CD4-positive, alpha-beta T cell treated with Interleukin-15 for 1 hour (primary cell): ENCODE measurements around the gene TXK.

Source experiments
- DNase-seq: peaks from one replicate; pipeline ENCODE4 v3.0.0-alpha.2; 2020

The TXK gene

GRCh38 chr4:48133669-48134068 lies 381 bp downstream of the TXK start:
- no peak for DNase-seq

GRCh38 chr4:48131736-48132135 lies 2.3 kb downstream of the TXK start:
- DNase-seq = no peak

- DNase-seq = no peak
Measured at GRCh38 chr4:48130100-48130499, 4.0 kb downstream of the TXK start.

DNA sequence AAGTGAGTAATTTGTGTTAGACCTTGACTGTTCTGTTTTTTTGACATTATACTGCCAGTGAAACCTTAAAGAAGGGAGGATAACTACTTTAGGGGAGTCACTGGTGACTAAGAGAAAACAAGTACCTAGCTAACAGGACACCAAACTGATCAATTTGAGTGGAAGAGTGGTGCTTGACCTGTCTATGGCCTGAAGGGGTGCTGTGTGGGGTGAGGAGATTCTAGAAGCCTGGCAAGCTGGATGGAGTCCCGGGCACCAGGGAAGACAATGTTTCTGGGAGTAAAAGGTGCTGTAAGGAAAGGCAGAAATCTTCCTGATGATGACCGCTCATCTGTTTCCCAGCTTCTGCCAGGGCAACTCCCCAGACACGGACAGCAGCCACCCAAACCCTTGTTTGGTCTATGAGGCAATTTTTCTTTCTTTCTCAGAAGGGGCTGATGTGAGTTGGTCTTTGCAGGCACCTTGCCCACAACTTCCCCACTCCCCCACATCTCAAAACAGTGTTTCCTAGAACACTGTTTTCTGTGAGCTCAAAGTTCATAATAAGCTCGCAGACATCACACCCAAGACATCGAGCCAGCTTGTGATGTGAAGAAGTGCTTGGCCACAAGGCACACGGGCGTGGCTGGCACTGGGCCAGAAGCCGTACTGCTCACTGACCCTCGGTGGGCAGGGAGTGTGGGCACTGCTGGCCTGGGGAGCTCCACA lies 4.6 kb downstream of the TXK start:
- peak; percentile 69 for DNase-seq

DNA sequence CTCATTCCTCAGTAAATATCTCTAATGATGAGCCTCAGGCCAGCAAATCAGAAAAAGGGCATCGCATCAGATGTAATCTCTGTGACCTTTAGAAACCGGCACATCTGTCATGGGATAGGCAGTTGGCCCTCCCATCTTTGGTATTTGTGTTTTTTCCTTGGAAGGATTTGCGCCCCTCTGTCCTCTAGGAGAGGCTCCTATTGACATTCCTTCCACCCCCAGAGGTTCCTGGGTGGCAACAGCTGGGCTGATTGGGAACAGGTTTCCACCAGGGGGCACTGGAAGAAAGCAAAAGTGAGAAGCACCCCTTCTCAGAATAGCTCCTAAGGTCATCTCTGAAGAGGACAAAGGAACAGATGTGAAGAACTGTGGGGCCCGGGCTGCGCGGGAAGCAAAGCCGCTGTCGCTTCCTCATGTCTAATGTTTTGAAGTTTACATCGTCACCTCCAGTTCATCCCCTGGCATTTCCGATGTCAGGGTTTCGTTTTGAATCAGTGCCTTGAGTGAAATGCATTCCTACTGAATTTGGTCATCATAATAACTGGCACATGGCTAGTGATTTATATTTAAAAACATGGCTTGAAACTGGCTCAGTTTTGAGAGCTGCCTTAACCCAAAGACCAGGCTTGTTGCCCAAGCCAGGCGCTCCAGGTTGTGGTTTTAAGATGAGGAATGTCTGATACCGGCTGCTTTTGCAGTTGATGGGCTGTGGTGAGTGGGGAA lies 6.2 kb downstream of the TXK start:
- peak; percentile 68 for DNase-seq

DNA sequence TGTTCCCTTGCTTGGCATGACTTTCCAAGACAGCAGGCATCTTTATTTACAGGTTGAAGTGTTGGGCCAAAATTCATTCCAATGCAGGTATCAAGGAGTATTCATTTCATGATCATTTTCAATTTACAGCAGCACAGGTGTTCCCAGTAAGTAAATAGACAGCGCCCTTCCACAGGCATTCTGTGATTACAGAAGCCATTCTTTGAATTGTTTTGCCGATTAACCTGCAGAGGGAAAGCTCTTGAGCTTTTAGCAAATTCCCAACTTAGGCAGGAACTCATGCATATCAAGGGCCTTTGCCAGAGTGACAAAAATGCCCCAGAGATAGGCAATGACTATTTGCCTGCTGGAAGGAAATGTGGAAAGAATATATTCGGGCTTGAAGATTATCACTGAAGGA lies 6.8 kb downstream of the TXK start:
- DNase-seq = no peak

DNA sequence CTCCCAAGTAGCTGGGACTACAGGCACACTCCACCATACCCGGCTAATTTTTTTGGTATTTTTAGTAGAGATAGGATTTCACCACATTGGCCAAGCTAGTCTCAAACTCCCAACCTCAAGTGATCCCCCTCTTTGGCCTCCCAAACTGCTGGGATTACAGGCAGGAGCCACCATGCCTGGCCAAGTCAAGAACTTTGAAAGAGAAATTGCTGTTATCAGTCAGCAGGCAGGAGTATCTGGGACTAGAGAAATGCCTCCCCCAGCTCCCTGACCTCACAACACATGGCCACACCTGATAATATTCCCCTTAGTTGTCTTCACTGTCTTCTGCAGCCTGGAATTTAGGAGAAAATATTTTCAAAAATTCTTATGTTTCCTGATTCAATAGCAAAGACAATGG lies 7.4 kb downstream of the TXK start:
- DNase-seq = no peak

- DNase-seq = no peak
Measured at GRCh38 chr4:48124870-48125269, 9.2 kb downstream of the TXK start.

DNA sequence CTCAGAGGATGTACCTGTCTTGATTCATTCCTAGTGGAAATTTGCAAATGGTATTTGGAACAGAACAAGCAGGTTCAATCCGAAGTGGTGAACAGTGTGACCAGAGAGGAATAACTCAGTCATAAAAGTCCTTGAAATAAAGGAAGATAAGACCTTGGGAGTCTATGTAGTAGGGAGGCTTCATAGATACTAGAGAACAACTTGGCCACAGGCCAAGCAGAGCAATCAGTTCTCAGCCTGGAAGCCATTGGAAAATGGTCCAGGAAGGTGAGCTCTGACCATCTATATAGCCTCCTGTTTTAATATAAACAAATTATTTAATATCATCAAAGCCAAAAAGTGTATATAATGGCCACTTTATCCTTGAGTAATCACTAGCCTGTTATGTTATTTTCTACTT lies 11.3 kb downstream of the TXK start:
- DNase-seq = no peak

GRCh38 chr4:48121180-48121579 lies 12.9 kb downstream of the TXK start:
- DNase-seq = no peak

- no peak for DNase-seq
Measured at GRCh38 chr4:48120132-48120531, 13.9 kb downstream of the TXK start.

DNA sequence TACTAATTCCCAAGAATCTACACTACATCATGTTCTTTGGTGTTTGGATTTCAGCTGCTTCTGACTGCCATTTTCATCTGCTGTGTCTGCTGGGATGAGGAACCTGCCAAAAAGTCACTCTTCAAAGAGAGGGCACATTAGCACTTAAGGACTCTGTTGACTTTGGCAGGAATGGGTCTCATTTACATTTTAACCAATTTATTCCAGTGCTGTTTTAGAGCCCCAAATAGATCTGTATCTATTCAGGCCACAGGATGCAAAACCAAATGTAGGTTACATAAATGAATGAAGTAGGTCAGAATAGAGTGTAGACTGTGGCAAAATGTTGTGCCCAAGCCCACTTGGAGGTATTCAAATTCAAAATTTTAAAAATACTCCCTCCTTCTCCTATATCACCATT lies 14.4 kb downstream of the TXK start:
- DNase-seq = no peak

- DNase-seq = no peak
Measured at GRCh38 chr4:48118081-48118480, 16.0 kb downstream of the TXK start.

- DNase-seq = no peak
Measured at GRCh38 chr4:48116582-48116981, 17.5 kb downstream of the TXK start.

GRCh38 chr4:48114412-48114811 lies 19.6 kb downstream of the TXK start:
- no peak for DNase-seq

GRCh38 chr4:48112017-48112667 lies 21.9 kb downstream of the TXK start:
- no peak for DNase-seq

DNA sequence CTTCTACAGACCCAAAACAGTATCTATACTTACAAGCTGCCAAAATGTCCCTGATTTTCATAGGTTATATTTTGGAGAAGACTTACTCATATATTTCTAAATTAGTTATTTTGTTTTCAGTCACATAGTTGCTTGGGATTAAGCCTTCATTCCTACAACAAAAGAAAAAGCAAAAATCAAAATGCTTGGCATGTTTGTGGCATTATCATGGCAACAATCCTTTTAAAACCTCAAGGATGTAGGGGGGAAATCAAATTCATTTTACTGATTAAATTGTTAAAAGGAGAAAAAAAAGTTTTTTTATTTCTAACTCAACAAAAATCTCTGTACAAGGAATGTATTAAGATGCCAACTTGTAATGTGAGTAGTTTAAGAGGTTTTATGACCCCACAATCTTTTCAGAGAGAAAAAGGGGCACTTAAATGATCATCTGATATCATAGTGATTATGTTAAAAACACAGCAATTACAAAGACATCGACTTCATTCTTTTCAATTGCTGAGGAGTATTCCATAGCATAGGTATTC lies 23.5 kb downstream of the TXK start:
- DNase-seq = no peak

GRCh38 chr4:48109413-48110263 lies 24.4 kb downstream of the TXK start:
- DNase-seq = no peak

DNA sequence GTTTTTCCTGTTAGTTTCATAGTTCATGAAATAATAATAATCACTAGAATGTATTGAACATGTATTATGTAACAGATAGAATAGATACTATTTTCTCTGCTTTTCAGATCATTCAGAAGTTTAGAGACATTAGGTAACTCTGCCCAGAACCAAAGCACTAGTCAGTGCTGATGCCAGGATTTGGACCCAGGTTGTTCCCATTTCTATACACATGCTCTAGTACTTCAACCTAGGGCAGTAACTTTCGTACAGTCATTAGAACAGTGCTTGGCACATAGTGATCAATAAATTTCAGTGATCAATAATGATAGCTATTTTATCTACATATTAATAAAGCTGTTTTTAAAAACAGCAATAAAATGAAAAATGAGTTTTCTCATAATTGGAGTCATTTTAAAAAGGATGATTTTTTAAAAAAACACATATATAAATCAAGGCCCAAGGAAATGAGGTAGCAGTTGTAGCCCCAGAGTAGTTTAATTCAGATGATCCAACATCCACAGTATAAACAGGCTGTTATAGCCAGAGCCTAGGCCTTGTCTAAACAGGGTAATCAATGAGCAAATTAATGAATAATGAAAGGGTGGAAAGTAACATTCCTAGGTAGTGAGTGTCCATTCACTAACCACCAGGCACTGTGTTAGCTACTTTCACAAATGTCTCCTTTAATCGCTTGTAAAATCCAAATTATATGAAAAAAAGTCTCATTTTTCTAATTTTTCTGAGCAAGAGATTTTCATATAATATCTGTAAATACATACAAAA lies 25.6 kb downstream of the TXK start:
- no peak for DNase-seq

- no peak for DNase-seq
Measured at GRCh38 chr4:48105230-48105629, 28.8 kb downstream of the TXK start.

GRCh38 chr4:48103483-48104139 lies 30.4 kb downstream of the TXK start:
- no peak for DNase-seq

DNA sequence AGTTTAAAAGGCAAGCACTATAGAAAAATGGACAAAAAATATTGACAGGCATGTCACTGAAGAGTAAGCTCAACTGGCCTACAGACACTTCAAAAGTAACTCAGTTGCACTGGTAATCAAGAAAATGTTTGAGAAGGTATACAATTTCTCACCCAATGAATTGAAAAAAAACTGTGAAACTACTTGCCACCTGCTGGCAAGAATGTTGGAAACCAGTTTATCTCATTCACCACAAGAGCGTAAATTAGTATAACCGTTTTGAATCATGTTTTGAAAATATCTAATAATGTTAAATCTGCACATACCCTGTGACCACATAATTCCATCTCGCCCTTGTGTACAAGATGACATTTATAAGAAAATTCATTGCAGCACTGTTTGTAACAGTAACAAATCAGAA lies 31.7 kb downstream of the TXK start:
- no peak for DNase-seq
